NCI-H2171 (cell line): Measurements from ENCODE around the gene NDUFV2.
"Not testable (repeated sequence)": the region's sequence is repeated elsewhere in the genome, so short reads cannot be mapped to it uniquely, and the experiment has no call there.

Experiments
- DNase-seq: peaks from one replicate; lab custom pipeline; 2025; lab: John Stamatoyannopoulos, UW

Gene NDUFV2

GRCh38 chr18:9090578-9090977 is 11.9 kb upstream of the NDUFV2 start:
- DNase-seq = no peak

GRCh38 chr18:9091066-9091476 is 11.4 kb upstream of the NDUFV2 start:
- DNase-seq = no peak

GRCh38 chr18:9092665-9093064 is 9.8 kb upstream of the NDUFV2 start:
- no peak for DNase-seq

GRCh38 chr18:9093109-9093508 is 9.4 kb upstream of the NDUFV2 start:
- not testable (repeated sequence) for DNase-seq

GRCh38 chr18:9094307-9095226 is 7.9 kb upstream of the NDUFV2 start:
- DNase-seq = no peak

GRCh38 chr18:9095297-9096006 is 7.0 kb upstream of the NDUFV2 start:
- no peak for DNase-seq

GRCh38 chr18:9096007-9096371 is 6.5 kb upstream of the NDUFV2 start:
- DNase-seq = no peak

GRCh38 chr18:9096685-9097084 is 5.8 kb upstream of the NDUFV2 start:
- DNase-seq = no peak

GRCh38 chr18:9097349-9097748 is 5.2 kb upstream of the NDUFV2 start:
- no peak for DNase-seq

- no peak for DNase-seq
These were observed 1.7 kb upstream of the NDUFV2 start for GRCh38 chr18:9100796-9101195.

GRCh38 chr18:9101730-9102507 is 580 bp upstream of the NDUFV2 start:
- DNase-seq = no peak

- DNase-seq = no peak
These were observed 926 bp downstream of the NDUFV2 start for GRCh38 chr18:9103376-9103873.

GRCh38 chr18:9104244-9104901 is 1.9 kb downstream of the NDUFV2 start:
- no peak for DNase-seq

GRCh38 chr18:9105420-9105819 is 2.9 kb downstream of the NDUFV2 start:
- DNase-seq = no peak

GRCh38 chr18:9106094-9106493 is 3.6 kb downstream of the NDUFV2 start:
- no peak for DNase-seq

GRCh38 chr18:9106800-9107584 is 4.5 kb downstream of the NDUFV2 start:
- no peak for DNase-seq

- no peak for DNase-seq
These were observed 6.4 kb downstream of the NDUFV2 start for GRCh38 chr18:9108911-9109310.

- DNase-seq = no peak
These were observed 7.0 kb downstream of the NDUFV2 start for GRCh38 chr18:9109523-9109922.

- DNase-seq = no peak
These were observed 11.1 kb downstream of the NDUFV2 start for GRCh38 chr18:9113468-9114149.

- no peak for DNase-seq
These were observed 13.5 kb downstream of the NDUFV2 start for GRCh38 chr18:9115984-9116383.
